HCT116 (cell line): Measurements from ENCODE around the gene DZIP1L.

Experiments used
- CTCF ChIP-seq, 3 experiments: fragments of 200-600 bp in 1 of 3; sonication (generic) in 1 of 3; IDR thresholded peaks in 2 of 3; conservative IDR thresholded peaks in 1 of 3; 2 replicates each; pipeline ENCODE4 v1.5.1; 2012 to 2017; ENCODE audit warnings: low read depth in 2 of 3, low read length in 2 of 3, antibody characterized with exemption in 1 of 3, borderline replicate concordance in 1 of 3, control low read depth in 1 of 3, mild to moderate bottlenecking in 1 of 3, mixed read lengths in 1 of 3, mixed run types in 1 of 3, moderate library complexity in 1 of 3; ENCODE audit not compliant: insufficient read depth in 1 of 3
- EZH2phosphoT487 ChIP-seq: fragments of 200-600 bp; IDR thresholded peaks from 2 replicates; pipeline ENCODE4 v1.6.1; 2018; ENCODE audit warnings: antibody characterized with exemption, borderline replicate concordance
- FOSL1 ChIP-seq: IDR thresholded peaks from 2 replicates; pipeline ENCODE4 v1.6.1; 2012; ENCODE audit warnings: low read depth
- JUND ChIP-seq: IDR thresholded peaks from 2 replicates; pipeline ENCODE4 v1.6.1; 2012
- MAX ChIP-seq: IDR thresholded peaks from 2 replicates; pipeline ENCODE4 v1.6.1; 2012
- POLR2A ChIP-seq: IDR thresholded peaks from 2 replicates; pipeline ENCODE4 v1.7.0; 2011; ENCODE audit warnings: borderline replicate concordance; ENCODE audit not compliant: insufficient read depth, insufficient read length; ENCODE audit errors: extremely low read depth
- POLR2AphosphoS5 ChIP-seq: IDR thresholded peaks from 2 replicates; pipeline ENCODE4 v1.6.1; 2011; ENCODE audit warnings: mild to moderate bottlenecking, low read depth, low read length, moderate library complexity
- RAD21 ChIP-seq: IDR thresholded peaks from 2 replicates; pipeline ENCODE4 v1.6.1; 2012; ENCODE audit warnings: low read depth, mild to moderate bottlenecking
- REST ChIP-seq: IDR thresholded peaks from 2 replicates; pipeline ENCODE4 v1.6.1; 2012; ENCODE audit warnings: low read depth
- ZNF274 ChIP-seq: fragments of 200-500 bp; sonication (Bioruptor generic); IDR thresholded peaks from 2 replicates; pipeline ENCODE4 v1.6.1; 2014; ENCODE audit warnings: mild to moderate bottlenecking, low read depth, low read length, inconsistent platforms

GRCh38 chr3:138124706-138125355 is 9.4 kb upstream of the DZIP1L start:
- TF ChIP-seq CTCF (IDR thresholded peaks at IDR 0.05 in 2 of 3, conservative IDR thresholded peaks at IDR 0.05 in 1 of 3; ENCODE audit: borderline replicate concordance in 1 of 3, insufficient read depth in 1 of 3, low read depth in 2 of 3, low read length in 2 of 3) (no peak), POLR2A (no peak), POLR2AphosphoS5 (no peak), JUND (no peak), REST (no peak), ZNF274 (no peak), MAX (no peak), FOSL1 (no peak), EZH2phosphoT487 (no peak), RAD21 (no peak)
